NCI-H774 (cell line): ENCODE results near the gene KIF25.

Source experiments
- DNase-seq: peaks from one replicate; lab custom pipeline; 2025; lab: John Stamatoyannopoulos, UW

The KIF25 gene

DNA sequence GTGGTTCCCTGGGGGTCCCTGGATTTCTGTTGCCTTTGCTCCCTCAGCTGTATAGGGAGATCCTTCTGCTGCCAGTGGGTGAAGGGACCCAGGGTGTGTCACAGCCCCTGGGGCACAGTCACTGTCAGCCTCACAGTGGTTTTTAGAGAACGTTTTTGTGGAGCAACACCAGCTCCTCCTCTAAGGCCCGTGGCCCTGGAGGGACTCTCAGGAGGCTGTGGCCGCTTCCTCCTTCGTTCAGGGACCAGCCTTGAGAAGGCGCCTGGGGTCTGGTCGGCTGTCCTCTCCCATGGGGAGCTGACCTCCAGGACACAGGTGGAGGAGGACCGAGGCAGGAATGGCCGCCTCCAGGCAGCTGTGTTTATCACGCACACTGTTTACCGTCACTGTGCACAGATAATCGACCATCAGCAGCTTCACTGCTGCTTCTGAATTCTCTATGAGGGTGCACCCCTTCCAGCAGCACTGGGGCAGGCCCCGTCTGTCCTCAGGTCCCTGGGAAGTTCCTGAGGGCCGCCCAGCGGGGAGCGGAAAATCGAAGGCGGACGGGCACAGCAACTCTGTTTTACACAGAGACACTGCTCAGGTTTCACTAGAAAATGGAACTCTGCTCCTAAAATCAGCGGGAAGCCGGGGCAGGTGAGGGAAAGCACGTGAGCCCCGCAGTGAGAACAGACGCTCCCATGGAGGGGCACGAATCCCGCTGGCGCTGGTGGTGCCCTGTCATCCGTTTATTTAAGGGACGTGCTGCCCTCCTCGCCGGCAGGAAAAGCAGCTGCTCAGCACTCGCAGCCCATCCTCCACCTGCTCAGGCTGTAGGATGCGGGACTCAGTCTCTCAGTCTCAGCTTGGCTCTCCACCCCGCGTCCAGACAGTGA lies 92.0 kb downstream of the KIF25 start:
- peak; percentile 86 for DNase-seq

DNA sequence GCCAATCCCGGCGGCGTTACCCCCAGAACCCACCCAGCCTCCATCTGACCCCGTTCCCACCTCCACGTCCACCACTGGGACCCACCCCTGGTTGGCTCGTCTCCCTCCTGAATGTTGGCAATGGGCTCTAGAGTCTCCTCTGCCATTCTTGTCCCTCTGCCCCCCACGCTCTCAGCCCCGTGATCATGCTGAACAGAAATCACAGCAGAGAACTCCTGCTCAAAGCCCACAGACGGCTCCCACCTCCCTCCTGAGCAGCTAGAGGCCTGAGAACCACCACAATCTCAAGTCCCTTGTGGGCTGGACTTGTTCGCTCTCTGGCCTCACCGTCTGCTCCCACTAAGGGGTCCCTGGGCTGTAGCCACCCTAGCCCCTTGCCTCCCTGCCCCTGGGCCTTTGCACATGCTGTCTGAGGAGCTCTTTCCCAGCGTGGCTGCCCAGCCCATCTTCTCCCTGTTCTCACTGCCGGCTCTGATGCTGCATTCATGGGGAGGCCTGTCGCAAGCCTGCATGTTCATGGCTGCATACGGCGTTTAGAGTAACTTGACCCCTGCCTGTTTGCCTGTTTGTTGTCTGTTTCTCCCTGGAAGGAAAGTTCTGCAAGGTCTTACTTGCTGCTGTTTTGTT lies 92.7 kb downstream of the KIF25 start:
- no peak for DNase-seq

- no peak for DNase-seq
Measured at GRCh38 chr6:168090706-168091105, 93.2 kb downstream of the KIF25 start.

DNA sequence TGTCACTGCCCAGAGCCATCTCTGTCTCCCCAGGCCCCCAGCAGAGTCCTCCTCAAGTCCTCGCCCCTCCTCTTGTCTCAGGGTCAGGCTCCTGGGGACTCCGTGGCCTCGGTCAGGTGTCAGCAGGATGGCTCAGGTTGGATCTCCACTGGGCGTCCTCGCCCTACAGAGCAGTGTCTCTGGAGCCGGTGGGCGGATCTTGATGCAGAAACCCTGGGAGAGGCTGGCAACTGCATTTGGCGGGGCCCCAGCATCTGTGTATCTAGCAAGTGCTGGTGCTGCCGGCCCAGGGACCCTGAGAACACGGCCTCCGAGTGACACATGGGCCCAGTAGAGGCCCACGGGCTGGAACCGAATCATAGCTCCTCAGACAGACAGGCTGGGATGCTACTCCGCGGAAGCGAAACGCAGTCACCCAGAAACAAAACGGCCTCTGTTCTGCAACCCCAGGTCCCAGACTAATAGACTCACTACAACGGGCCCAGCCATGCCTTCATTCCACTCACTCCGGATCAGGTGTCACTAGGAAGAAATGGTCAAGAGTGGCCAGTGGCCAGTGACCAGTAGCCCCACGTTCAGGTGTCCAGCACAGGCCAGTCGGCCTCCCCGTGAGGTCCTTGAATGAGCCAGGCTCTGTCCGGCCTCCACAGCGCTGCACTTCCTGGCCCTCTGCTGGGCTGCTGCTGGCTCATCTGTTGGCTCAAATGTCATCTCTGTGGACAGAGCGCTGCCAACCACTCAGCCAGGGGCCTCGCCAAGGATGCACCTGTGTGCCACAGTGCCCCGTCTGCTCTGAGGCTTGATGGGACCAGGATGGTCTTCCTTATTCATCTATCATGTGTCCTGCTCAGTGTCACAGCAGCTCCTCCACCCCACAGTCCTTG lies 94.2 kb downstream of the KIF25 start:
- DNase-seq: peak; percentile 32

- no peak for DNase-seq
Measured at GRCh38 chr6:168092541-168092940, 95.1 kb downstream of the KIF25 start.

DNA sequence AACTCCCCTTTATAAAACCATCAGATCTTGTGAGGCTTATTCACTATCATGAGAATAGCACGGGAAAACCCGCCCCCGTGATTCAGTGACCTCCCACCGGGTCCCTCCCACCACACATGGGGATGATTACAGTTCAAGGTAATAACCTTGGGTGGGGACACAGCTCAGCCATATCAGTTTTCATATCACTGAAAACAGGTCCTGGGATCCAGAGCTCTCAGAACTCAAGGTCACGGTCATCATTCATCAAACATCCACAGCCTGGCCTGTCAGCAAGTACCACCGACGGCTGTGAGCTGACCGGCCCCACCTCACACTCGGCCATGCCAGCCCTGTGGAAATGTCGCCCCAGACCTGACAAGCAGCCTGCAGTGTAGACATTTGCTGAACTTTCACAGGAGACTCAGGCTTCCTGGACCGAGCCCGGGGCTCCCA lies 95.6 kb downstream of the KIF25 start:
- DNase-seq: no peak

GRCh38 chr6:168093634-168094033 lies 96.2 kb downstream of the KIF25 start:
- no peak for DNase-seq
